Activated naive CD4-positive, alpha-beta T cell treated with anti-CD3 and anti-CD28 coated beads for 36 hours (primary cell): Measurements from ENCODE around the gene TMEM143. TPM values are rescaled to one million over a fixed set of nuclear protein-coding genes. Genes with fewer than 3 reads are reported as not detected.

Experiments used
- CTCF ChIA-PET: fragments of 350-600 bp; sonication (Branson Sonifier 250); formaldehyde crosslinking; loops from one replicate; lab custom pipeline; 2021; ENCODE audit warnings: antibody characterized with exemption; lab: Charles Lee
- DNase-seq: peaks from one replicate; pipeline ENCODE4 v3.0.0-alpha.2; 2020
- H3K27ac Mint-ChIP-seq: one replicate; pipeline ENCODE4 v1.8.0; 2021; ENCODE audit warnings: mild to moderate bottlenecking, mixed read lengths
- H3K27me3 Mint-ChIP-seq: one replicate; pipeline ENCODE4 v1.8.0; 2021; ENCODE audit warnings: low read depth, mixed read lengths
- H3K36me3 Mint-ChIP-seq: one replicate; pipeline ENCODE4 v1.8.0; 2021; ENCODE audit warnings: low read depth, mixed read lengths
- H3K4me1 Mint-ChIP-seq: one replicate; pipeline ENCODE4 v1.8.0; 2021; ENCODE audit warnings: low read depth, mixed read lengths
- H3K4me3 Mint-ChIP-seq: one replicate; pipeline ENCODE4 v1.8.0; 2021; ENCODE audit warnings: mild to moderate bottlenecking, moderate library complexity, mixed read lengths
- H3K9me3 Mint-ChIP-seq: one replicate; pipeline ENCODE4 v1.8.0; 2021; ENCODE audit warnings: mixed read lengths
- intact Hi-C: fragments of 100-400 bp; cut with micrococcal nuclease; formaldehyde crosslinking; loops from one replicate; pipeline ENCODE4 v1.15.1; 2023
- total RNA-seq, 2 experiments: library from RNA; stranded (reverse); gene quantifications; one replicate each; pipeline ENCODE4 v1.2.3, GENCODE V29; 2021

The TMEM143 gene
- total RNA-seq, 2 experiments from 2014 or later = 23.9 to 24.1 TPM

- Mint-ChIP-seq H3K4me1 (peaks cover 47% of the 10 kb centered on the region), H3K27me3 (no peaks in the 10 kb centered on the region), H3K4me3 (peak overlapping the region; percentile 87), H3K9me3 (no peaks in the 10 kb centered on the region), H3K27ac (peak overlapping the region; percentile 92), H3K36me3 (peaks cover 20% of the 10 kb centered on the region)
- CTCF ChIA-PET = interaction anchor here (0.5 to 4.1 kb wide), 12 partner anchors 13 to 251 kb away, joined by 3 to 131 read pairs (median 5); partner anchors contain the start of genes EMP3, KDELR1 and ZNF114
- peak; percentile 95 for DNase-seq
- intact Hi-C loops = loop anchor here (1.0 to 5.0 kb wide), 6 partner anchors 12 to 539 kb away; partner anchors contain the start of genes CARD8, PPP1R15A and TMEM143
Observed at GRCh38 chr19:48333467-48334384, 30.0 kb downstream of the TMEM143 start.

GRCh38 chr19:48332662-48333466 is 30.9 kb downstream of the TMEM143 start:
- intact Hi-C loops = loop anchor here (1.0 to 5.0 kb wide), 6 partner anchors 12 to 539 kb away; partner anchors contain the start of genes CARD8, PPP1R15A and TMEM143
- CTCF ChIA-PET = interaction anchor here (0.6 to 4.1 kb wide), 6 partner anchors 12 to 72 kb away, joined by 3 to 131 read pairs (median 17); partner anchors contain the start of genes EMP3, KDELR1 and ZNF114
- peaks cover 26% of the 10 kb centered on the region for H3K36me3 Mint-ChIP-seq
- peaks cover 52% of the 10 kb centered on the region for H3K4me1 Mint-ChIP-seq
- no peaks in the 10 kb centered on the region for H3K27me3 Mint-ChIP-seq
- peaks cover 2% of the 10 kb centered on the region for H3K9me3 Mint-ChIP-seq
- H3K4me3 Mint-ChIP-seq = peak overlapping the region; percentile 87
- peak overlapping the region; percentile 92 for H3K27ac Mint-ChIP-seq
- peak; percentile 98 for DNase-seq

DNA sequence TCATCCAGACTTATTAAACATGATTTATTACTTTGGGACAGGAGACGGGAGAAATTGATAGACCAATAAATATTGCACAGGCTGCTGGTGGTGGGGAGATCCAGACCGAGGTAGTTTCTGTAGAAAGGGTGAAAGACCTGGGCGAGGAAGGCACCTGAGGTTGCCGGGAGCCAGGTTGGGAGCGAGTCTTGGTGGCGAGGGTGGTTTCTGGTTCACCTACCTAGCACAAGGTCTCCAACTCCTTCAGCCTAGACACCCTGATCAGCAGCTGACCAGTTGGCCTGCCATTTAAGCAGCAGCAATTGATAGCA is 31.4 kb downstream of the TMEM143 start:
- H3K9me3 Mint-ChIP-seq = peaks cover 2% of the 10 kb centered on the region
- H3K4me3 Mint-ChIP-seq = peak overlapping the region; percentile 87
- no peak for DNase-seq
- intact Hi-C loops = loop anchor here (2.0 to 5.0 kb wide), 3 partner anchors 66 to 540 kb away; partner anchors contain the start of genes CARD8 and PPP1R15A
- H3K27me3 Mint-ChIP-seq = no peaks in the 10 kb centered on the region
- H3K36me3 Mint-ChIP-seq = peaks cover 31% of the 10 kb centered on the region
- peak overlapping the region; percentile 92 for H3K27ac Mint-ChIP-seq
- H3K4me1 Mint-ChIP-seq = peaks cover 57% of the 10 kb centered on the region
- CTCF ChIA-PET = interaction anchor here (2.1 to 4.1 kb wide), 5 partner anchors 11 to 72 kb away, joined by 9 to 131 read pairs (median 24); partner anchors contain the start of genes EMP3, KDELR1 and ZNF114

DNA sequence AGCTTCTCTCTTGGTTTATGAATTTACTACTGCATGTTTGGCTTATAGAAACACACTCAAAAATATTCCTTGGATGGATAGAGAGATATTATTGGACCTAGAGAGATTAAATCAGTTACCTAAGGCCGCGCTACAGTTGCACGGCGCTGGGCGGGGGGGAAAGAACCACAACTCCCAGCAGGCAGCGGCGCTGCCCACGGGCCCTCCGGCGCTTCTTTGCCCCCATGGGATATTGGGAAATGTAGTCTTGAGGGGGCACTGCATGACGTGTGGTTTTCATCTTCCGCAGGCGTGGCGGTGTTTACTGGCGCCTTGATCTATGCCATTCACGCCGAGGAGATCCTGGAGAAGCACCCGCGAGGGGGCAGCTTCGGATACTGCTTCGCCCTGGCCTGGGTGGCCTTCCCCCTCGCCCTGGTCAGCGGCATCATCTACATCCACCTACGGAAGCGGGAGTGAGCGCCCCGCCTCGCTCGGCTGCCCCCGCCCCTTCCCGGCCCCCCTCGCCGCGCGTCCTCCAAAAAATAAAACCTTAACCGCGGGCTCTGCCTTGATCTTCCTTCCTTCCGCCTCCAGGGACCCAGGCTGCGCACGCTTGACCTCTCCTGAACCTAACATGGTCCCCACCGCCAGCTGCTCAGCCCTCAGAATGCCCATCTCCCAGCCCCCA is 33.6 kb downstream of the TMEM143 start:
- peak overlapping the region; percentile 93 for H3K27ac Mint-ChIP-seq
- peak; percentile 92 for DNase-seq
- peak overlapping the region; percentile 78 for H3K4me3 Mint-ChIP-seq
- H3K4me1 Mint-ChIP-seq = peaks cover 73% of the 10 kb centered on the region
- H3K9me3 Mint-ChIP-seq = peaks cover 2% of the 10 kb centered on the region
- intact Hi-C loops = loop anchor here (5.0 kb wide), 1 partner anchor 542 kb away; the partner anchor contains the start of gene PPP1R15A
- no peaks in the 10 kb centered on the region for H3K27me3 Mint-ChIP-seq
- CTCF ChIA-PET = interaction anchor here (0.9 to 1.1 kb wide), 3 partner anchors 9 to 11 kb away, joined by 3 read pairs; no protein-coding TSS in a partner anchor
- peaks cover 40% of the 10 kb centered on the region for H3K36me3 Mint-ChIP-seq

- Mint-ChIP-seq H3K36me3 (peaks cover 40% of the 10 kb centered on the region), H3K4me1 (peaks cover 75% of the 10 kb centered on the region), H3K9me3 (peaks cover 2% of the 10 kb centered on the region), H3K27me3 (no peaks in the 10 kb centered on the region), H3K4me3 (peak overlapping the region; percentile 78), H3K27ac (peak overlapping the region; percentile 93)
- CTCF ChIA-PET = interaction anchor here (1.1 kb wide), 1 partner anchor 9 kb away, joined by 4 read pairs; no protein-coding TSS in a partner anchor
- DNase-seq = peak; percentile 64
- intact Hi-C loops = loop anchor here (10.0 kb wide), 1 partner anchor 725 kb away; the partner anchor contains the start of gene BICRA
Observed at GRCh38 chr19:48329167-48329891, 34.4 kb downstream of the TMEM143 start.

- Mint-ChIP-seq H3K4me3 (peak within 1 kb of the TSS; percentile 95), H3K4me1 (peaks cover 81% of the 10 kb centered on the region), H3K9me3 (peaks cover 2% of the 10 kb centered on the region), H3K27ac (peak within 1 kb of the TSS; percentile 99), H3K36me3 (peaks cover 38% of the 10 kb centered on the region), H3K27me3 (no peaks in the 10 kb centered on the region)
- CTCF ChIA-PET = interaction anchor here (0.6 to 10.3 kb wide), 3 partner anchors 9 to 519 kb away, joined by 3 to 131 read pairs (median 3); no protein-coding TSS in a partner anchor
- intact Hi-C loops = loop anchor here (10.0 kb wide), 1 partner anchor 721 kb away; the partner anchor contains the start of gene BICRA
- DNase-seq = peak; percentile 92
Observed at GRCh38 chr19:48325265-48325910, 38.4 kb downstream of the TMEM143 start, which contains the start of gene EMP3. EMP3 (plus strand) TSS chr19:48325552; CDS start chr19:48326845, 1,293 bp downstream.

GRCh38 chr19:48321622-48322591 is 41.8 kb downstream of the TMEM143 start:
- DNase-seq = peak; percentile 99
- peak overlapping the region; percentile 99 for H3K27ac Mint-ChIP-seq
- intact Hi-C loops = loop anchor here (1.0 to 10.0 kb wide), 11 partner anchors 11 to 805 kb away; partner anchors contain the start of genes BICRA, CYTH2, GRWD1 and KDELR1
- no peaks in the 10 kb centered on the region for H3K27me3 Mint-ChIP-seq
- H3K36me3 Mint-ChIP-seq = peaks cover 7% of the 10 kb centered on the region
- H3K9me3 Mint-ChIP-seq = no peaks in the 10 kb centered on the region
- H3K4me3 Mint-ChIP-seq = peak overlapping the region; percentile 92
- H3K4me1 Mint-ChIP-seq = peaks cover 57% of the 10 kb centered on the region
- CTCF ChIA-PET = interaction anchor here (0.6 to 10.3 kb wide), 8 partner anchors 9 to 262 kb away, joined by 3 to 131 read pairs (median 4); partner anchors contain the start of genes SYNGR4 and TMEM143

- intact Hi-C loops = loop anchor here (1.0 to 10.0 kb wide), 8 partner anchors 12 to 804 kb away; partner anchors contain the start of genes BICRA, CYTH2, KDELR1 and NAPA
- Mint-ChIP-seq H3K9me3 (no peaks in the 10 kb centered on the region), H3K4me3 (peak overlapping the region; percentile 92), H3K36me3 (peaks cover 3% of the 10 kb centered on the region), H3K27ac (peak overlapping the region; percentile 99), H3K4me1 (peaks cover 52% of the 10 kb centered on the region), H3K27me3 (no peaks in the 10 kb centered on the region)
- CTCF ChIA-PET = interaction anchor here (0.6 to 10.3 kb wide), 8 partner anchors 10 to 263 kb away, joined by 3 to 131 read pairs (median 4); partner anchors contain the start of genes SYNGR4 and TMEM143
- DNase-seq = peak; percentile 99
Observed at GRCh38 chr19:48321372-48321621, 42.4 kb downstream of the TMEM143 start.
